Ascending aorta (tissue), 2 donors: ENCODE measurements around the gene SAMD10. TPM values are rescaled to one million over a fixed set of nuclear protein-coding genes. Genes with fewer than 3 reads are reported as not detected.
A peak's percentile ranks its signal among the peaks of the same experiment; 100 is the strongest.
"Not testable (repeated sequence)": the region's sequence is repeated elsewhere in the genome, so short reads cannot be mapped to it uniquely, and the experiment has no call there.

ENCODE experiments used
- DNase-seq, 2 donors: peaks; one replicate each; pipeline ENCODE4 v3.0.0-alpha.2; 2019; ENCODE audit warnings: low spot score in 2 of 2
- H3K27ac ChIP-seq, 2 donors: fragments of 200-600 bp; sonication (generic); one replicate each; pipeline ENCODE4 v1.5.1; 2016 to 2017; ENCODE audit warnings: mild to moderate bottlenecking in 1 of 2
- H3K27me3 ChIP-seq: fragments of 200-600 bp; sonication (generic); one replicate; pipeline ENCODE4 v1.5.1; 2017
- H3K36me3 ChIP-seq, 2 donors: fragments of 200-600 bp; sonication (generic); one replicate each; pipeline ENCODE4 v1.5.1; 2016
- H3K4me1 ChIP-seq, 2 donors: fragments of 200-600 bp; sonication (generic); one replicate each; pipeline ENCODE4 v1.5.1; 2016 to 2017; ENCODE audit warnings: mild to moderate bottlenecking in 1 of 2
- H3K4me3 ChIP-seq, 2 donors: fragments of 200-600 bp; sonication (generic); one replicate each; pipeline ENCODE4 v1.5.1; 2016 to 2017; ENCODE audit warnings: mild to moderate bottlenecking in 1 of 2
- H3K9me3 ChIP-seq, 2 donors: fragments of 200-600 bp; sonication (generic); one replicate each; pipeline ENCODE4 v1.5.1; 2016
- intact Hi-C: fragments of 100-400 bp; cut with DNase I; formaldehyde crosslinking; loops from one replicate; pipeline ENCODE4 v1.15.1; 2023
- total RNA-seq: library from RNA; depleted of rRNA; stranded (reverse); fragments of >200 nt; gene quantifications from one replicate; pipeline ENCODE4 v1.1.0, GENCODE V29; 2016
- TF ChIP-seq, protein P1 (sequence below), 3 experiments: fragments of 200-600 bp in 2 of 3; fragments of 450-650 bp in 1 of 3; sonication (generic) in 2 of 3; IDR thresholded peaks; one replicate each; pipeline ENCODE4 v1.5.1; 2016 to 2019; ENCODE audit warnings: antibody characterized with exemption in 3 of 3, mild to moderate bottlenecking in 1 of 3, moderate library complexity in 1 of 3

SAMD10 gene
- total RNA-seq, 1 donor from 2014 or later = not detected

DNA sequence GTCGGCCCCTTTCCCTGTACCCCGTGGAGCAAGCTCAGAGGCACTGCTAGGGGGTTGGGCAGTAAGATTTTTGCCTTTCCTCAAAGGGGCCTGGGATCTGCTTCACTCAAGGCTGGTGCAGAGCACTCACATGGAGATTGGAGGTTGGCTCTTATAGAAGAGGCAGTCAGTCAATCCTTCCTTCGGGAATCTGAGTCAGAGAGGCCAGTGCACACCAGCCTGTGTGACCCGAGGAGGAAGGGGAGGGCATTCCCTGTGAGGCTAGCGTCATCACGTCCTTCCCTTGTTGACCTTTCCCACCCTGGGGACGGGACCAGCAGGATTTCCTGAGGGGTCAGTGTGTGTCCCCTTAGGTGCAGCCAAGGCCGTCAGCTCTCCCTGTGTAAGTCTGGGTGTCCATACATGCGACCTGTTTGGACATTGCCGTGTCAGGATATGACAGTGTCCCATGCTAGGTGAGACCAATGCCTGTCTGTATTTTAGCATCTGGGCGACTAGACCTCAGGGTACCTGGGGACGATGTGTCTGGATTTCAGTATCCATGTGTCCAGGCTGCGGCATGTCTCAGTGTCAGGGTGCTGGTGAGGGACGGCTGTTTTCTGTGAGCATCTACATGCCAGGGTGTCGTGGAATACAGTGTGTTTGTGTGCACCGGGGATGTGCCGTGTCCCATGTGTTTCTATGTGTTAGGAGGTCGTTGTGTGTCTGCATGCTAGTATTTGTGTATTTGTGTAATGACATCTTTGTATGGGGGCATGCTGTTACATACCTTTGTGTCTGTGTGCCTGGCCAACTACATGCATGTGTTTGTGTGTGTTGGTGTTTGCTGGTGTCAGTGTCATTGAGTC is 6.9 kb downstream of the SAMD10 start:
- H3K4me1 ChIP-seq = peaks cover 16% of the 10 kb centered on the region in 2 donors
- H3K27ac ChIP-seq = no peak overlapping the region
- H3K36me3 ChIP-seq = peaks cover 0 to 2% of the 10 kb centered on the region in 2 donors
- intact Hi-C loops = loop anchor here (1.0 to 10.0 kb wide), 5 partner anchors 65 to 758 kb away; partner anchors contain the start of genes GMEB2 and YTHDF1
- no peak overlapping the region for H3K4me3 ChIP-seq
- TF ChIP-seq, protein P1, sequence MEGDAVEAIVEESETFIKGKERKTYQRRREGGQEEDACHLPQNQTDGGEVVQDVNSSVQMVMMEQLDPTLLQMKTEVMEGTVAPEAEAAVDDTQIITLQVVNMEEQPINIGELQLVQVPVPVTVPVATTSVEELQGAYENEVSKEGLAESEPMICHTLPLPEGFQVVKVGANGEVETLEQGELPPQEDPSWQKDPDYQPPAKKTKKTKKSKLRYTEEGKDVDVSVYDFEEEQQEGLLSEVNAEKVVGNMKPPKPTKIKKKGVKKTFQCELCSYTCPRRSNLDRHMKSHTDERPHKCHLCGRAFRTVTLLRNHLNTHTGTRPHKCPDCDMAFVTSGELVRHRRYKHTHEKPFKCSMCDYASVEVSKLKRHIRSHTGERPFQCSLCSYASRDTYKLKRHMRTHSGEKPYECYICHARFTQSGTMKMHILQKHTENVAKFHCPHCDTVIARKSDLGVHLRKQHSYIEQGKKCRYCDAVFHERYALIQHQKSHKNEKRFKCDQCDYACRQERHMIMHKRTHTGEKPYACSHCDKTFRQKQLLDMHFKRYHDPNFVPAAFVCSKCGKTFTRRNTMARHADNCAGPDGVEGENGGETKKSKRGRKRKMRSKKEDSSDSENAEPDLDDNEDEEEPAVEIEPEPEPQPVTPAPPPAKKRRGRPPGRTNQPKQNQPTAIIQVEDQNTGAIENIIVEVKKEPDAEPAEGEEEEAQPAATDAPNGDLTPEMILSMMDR (IDR thresholded peaks at IDR 0.05) = no peak
- no peaks in the 10 kb centered on the region for H3K27me3 ChIP-seq
- no peak for DNase-seq
- H3K9me3 ChIP-seq = no peaks in the 10 kb centered on the region

DNA sequence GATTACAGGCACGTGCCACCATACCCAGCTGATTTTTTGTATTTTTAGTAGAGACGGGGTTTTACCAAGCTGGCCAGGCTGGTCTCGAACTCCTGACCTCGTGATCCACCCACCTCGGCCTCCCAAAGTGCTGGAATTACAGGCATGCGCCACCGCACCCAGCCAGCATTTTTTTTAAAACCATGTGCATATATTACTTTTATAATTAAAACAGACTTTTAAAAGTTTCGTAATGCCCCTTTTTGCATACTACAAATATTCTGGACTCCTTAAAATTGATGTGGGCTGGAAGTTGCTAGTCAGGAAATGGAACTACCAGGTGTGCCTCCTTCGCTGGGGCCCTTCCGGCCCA is 7.5 kb downstream of the SAMD10 start:
- not testable (repeated sequence) for H3K36me3 ChIP-seq, H3K4me3 ChIP-seq, DNase-seq, H3K27me3 ChIP-seq, H3K27ac ChIP-seq, H3K9me3 ChIP-seq
- peaks cover 16% of the 10 kb centered on the region in 2 donors for H3K4me1 ChIP-seq
- intact Hi-C loops = loop anchor here (2.0 to 10.0 kb wide), 4 partner anchors 65 to 757 kb away; partner anchors contain the start of genes GMEB2 and YTHDF1

DNA sequence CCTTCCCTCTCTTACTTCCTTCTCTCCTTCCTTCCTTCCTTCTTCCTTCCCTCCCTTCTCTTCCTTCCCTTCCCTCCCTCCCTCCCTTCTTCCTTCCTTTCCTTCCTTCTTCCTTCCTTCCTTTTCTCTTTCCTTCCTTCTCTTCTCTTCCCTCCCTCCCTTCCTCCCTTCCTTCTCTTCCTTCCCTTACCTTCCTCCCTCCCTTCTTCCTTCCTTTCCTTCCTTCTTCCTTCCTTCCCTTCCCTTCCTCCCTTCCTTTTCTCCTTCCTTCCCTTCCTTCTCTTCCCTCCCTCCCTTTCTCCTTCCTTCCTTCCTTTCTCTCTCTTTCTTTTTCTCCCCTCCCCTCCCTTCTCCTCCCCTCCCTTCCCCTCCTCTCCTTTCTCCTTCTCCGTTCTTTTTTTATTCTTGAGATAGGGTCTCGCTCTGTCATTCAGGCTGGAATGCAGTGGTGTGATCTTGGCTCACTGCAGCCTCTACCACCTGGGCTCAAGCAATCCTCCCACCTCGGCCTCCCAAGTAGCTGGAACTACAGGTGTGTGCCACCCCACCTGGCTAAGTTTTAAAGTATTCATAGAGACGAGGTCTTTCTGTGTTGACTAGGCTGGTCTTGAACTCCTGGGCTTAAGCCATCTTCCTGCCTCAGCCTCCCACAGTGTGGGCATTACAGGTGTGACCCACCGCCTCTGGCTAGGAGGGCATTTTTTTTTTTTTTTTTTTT is 8.6 kb downstream of the SAMD10 start:
- Histone ChIP-seq H3K4me1 (peaks cover 16% of the 10 kb centered on the region in 2 donors), H3K36me3 (peaks cover 6 to 11% of the 10 kb centered on the region in 2 donors), H3K27ac (no peak overlapping the region), H3K4me3 (peak overlapping the region in 1 of 2 donors; percentile 70), H3K27me3 (no peaks in the 10 kb centered on the region), H3K9me3 (no peaks in the 10 kb centered on the region)
- intact Hi-C loops = loop anchor here (5.0 to 10.0 kb wide), 3 partner anchors 64 to 756 kb away; partner anchors contain the start of genes GMEB2 and YTHDF1
- TF ChIP-seq, protein P1 (IDR thresholded peaks at IDR 0.05) = no peak
- DNase-seq = no peak

DNA sequence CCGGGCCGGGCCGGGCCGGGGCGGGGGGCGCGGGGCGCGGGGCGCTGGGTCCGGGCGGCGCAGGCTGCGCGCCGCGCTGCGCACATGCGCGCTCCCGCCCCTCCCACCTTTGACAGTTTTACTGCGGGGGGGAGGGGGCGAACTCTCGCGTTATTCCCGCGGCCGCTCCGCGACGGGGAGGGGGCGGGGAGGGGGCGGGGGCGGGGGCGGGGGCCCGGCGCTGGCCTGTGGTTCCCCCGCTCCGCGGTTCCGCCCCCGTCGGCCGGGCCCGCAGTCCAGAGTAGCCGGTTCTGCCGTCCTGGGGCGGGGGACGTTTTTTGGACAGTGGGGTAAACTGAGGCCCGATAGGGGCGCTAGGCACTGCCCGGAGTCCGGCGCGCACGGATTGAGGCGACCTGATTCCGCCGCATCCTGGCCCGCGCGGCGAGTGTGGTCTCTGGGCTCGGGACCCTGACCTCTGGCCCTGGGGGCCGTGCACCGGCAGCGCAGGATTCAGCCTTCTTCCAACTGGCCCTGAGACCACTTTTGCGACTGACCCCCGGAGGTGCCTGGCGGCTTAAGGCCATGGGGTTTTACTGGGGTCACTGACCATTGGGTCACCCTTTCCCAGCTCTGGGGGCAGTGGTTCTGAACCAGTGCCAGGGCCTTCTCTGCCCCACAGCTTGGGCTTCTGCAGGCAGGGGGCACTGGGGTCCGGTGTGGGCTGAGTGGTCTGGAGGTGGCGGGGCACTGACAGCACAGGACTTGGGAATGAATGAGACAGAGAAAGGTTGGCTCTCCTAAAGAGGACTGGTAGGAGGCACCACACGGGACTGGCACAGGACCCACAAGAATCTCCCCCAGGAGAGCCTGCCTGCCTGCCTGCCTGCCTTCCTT is 9.4 kb downstream of the SAMD10 start, which contains the start of gene ZNF512B:
TSS of gene ZNF512B (minus strand) at position 93 of the 876 bp plus-strand sequence. CDS start 1,980 bp downstream, outside the sequence.
- Histone ChIP-seq H3K27ac (peak within 1 kb of the TSS; percentile 70 to 79), H3K4me3 (peak within 1 kb of the TSS; percentile 70 to 84), H3K9me3 (no peaks in the 10 kb centered on the region), H3K4me1 (peaks cover 16% of the 10 kb centered on the region in 2 donors), H3K36me3 (peaks cover 6 to 11% of the 10 kb centered on the region in 2 donors), H3K27me3 (no peaks in the 10 kb centered on the region)
- TF ChIP-seq, protein P1 (IDR thresholded peaks at IDR 0.05) = no peak
- intact Hi-C loops = loop anchor here (5.0 to 10.0 kb wide), 3 partner anchors 63 to 755 kb away; partner anchors contain the start of genes GMEB2 and YTHDF1
- DNase-seq = peak in 1 of 2 donors; percentile 75

DNA sequence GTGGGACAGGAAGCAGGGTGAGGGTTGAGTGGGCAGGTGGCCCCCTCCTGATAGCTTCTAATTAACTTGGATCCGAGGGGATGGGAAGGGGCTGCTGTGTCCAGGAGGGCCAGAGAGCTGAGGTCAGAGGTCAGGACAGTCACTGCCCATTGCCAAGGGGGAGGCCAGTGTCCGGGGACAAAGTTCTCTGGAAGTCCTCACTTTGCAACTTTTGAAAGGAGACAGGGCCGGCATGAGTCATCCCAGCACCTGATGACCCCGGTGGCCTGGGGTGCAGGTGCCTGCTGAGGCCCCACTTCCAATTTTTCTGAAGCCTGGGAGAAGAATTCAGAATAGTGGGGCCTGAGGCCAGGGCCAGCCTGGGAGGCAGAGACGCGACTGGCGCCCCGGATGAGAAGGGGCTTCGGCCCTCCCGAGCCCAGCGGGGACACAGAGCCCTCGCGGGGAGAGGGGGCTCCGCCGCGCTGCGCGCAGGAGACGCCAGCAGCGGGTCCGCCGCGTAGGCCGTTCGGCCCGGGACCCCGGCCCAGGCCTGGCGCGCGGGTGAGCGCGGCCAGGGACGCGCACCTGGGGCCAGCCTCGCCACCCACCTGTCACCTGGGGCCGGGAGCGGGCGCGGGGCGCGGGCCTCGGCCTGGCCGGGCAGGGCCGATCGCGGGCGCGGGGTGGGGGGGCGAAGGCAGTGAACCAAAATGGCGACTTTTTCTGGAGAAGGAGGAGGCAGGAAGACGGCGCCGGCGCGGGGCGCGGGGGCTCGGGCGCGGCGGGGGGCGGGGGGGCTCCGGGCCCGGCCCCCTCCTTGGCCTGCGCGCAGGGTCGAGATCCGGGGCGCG is 10.3 kb downstream of the SAMD10 start:
- H3K27ac ChIP-seq = peak overlapping the region; percentile 70 to 79
- intact Hi-C loops = no loop called here

More for the DNA sequence above, 10.3 kb downstream of the SAMD10 start:
- H3K4me3 ChIP-seq = peak overlapping the region; percentile 70 to 84
- TF ChIP-seq, protein P1 (IDR thresholded peaks at IDR 0.05) = no peak
- peaks cover 6 to 11% of the 10 kb centered on the region in 2 donors for H3K36me3 ChIP-seq
- peaks cover 14 to 16% of the 10 kb centered on the region in 2 donors for H3K4me1 ChIP-seq
- H3K27me3 ChIP-seq = no peaks in the 10 kb centered on the region
- no peaks in the 10 kb centered on the region for H3K9me3 ChIP-seq
- DNase-seq = peak in 1 of 2 donors; percentile 62
